Measurements from ENCODE around the gene PPP4C. TPM values are rescaled to one million over a fixed set of nuclear protein-coding genes. Genes with fewer than 3 reads are reported as not detected.

Gene PPP4C
- total RNA-seq, 2 experiments from 2014 or later: 146 to 147 TPM

DNA sequence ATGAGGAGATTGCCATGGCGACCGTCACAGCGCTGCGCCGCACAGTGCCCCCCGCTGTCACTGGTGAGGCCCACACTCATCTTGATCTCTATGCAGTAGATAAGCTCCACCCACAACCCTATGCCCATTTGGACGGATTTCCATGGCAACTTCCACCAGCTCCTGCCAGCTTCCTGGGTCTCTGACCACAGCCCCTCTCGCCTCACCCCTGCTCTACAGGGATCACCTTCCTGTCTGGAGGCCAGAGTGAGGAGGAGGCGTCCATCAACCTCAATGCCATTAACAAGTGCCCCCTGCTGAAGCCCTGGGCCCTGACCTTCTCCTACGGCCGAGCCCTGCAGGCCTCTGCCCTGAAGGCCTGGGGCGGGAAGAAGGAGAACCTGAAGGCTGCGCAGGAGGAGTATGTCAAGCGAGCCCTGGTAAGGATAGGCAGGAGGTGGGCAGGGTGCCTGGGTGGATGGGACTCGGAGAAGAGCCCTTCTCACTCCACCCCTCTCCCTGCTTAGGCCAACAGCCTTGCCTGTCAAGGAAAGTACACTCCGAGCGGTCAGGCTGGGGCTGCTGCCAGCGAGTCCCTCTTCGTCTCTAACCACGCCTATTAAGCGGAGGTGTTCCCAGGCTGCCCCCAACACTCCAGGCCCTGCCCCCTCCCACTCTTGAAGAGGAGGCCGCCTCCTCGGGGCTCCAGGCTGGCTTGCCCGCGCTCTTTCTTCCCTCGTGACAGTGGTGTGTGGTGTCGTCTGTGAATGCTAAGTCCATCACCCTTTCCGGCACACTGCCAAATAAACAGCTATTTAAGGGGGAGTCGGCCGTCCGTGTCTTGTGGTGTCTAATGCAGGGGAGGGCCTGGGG lies 6.0 kb upstream of the PPP4C start:
- Mint-ChIP-seq H3K4me1 (peaks cover 43% of the 10 kb centered on the region), H3K27me3 (no peaks in the 10 kb centered on the region), H3K4me3 (no peak overlapping the region), H3K27ac (peak overlapping the region; percentile 58), H3K9me3 (no peaks in the 10 kb centered on the region), H3K36me3 (ENCODE audit: low read depth) (peaks cover 72% of the 10 kb centered on the region)
- DNase-seq: no peak
- CTCF ChIA-PET: interaction anchor here (1.0 kb wide), 1 partner anchor 116 kb away, joined by 4 read pairs; no protein-coding TSS in a partner anchor
- POLR2A ChIA-PET: interaction anchor here (1.4 to 6.0 kb wide), 2 partner anchors 21 to 113 kb away, joined by 3 to 63 read pairs; partner anchors contain the start of genes CORO1A and TBX6

- Mint-ChIP-seq H3K27me3 (no peaks in the 10 kb centered on the region), H3K4me1 (peaks cover 47% of the 10 kb centered on the region), H3K27ac (peak overlapping the region; percentile 16), H3K36me3 (ENCODE audit: low read depth) (peaks cover 67% of the 10 kb centered on the region), H3K9me3 (no peaks in the 10 kb centered on the region), H3K4me3 (no peak overlapping the region)
- ChIA-PET POLR2A (no interaction called here), CTCF (interaction anchor here (1.0 kb wide), 1 partner anchor 115 kb away, joined by 4 read pairs; no protein-coding TSS in a partner anchor)
- no peak for DNase-seq
Measured at GRCh38 chr16:30070490-30070889, 5.3 kb upstream of the PPP4C start.

DNA sequence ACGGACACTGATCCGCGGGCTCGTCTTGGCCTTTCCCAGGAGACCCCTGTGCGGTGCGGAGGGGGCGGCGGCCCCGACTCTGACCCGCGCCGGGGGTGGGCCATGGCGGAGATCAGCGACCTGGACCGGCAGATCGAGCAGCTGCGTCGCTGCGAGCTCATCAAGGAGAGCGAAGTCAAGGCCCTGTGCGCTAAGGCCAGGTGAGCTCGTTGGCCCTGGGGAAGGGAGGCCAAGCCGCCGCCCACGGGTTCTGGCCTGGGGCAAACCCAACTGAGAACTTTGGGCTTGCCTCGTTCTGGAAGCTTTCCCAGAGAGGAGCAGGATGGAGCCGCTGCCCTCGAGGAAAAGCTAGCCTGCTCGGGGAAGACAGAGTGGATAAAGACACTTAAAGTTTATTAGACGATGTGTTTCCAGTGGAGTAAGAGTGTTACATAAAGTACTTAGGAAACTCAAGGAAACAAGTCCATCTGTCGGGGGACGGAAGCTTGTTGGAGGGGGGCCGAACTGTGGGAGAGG lies 540 bp downstream of the PPP4C start:
- POLR2A ChIA-PET: interaction anchor here (1.0 to 8.7 kb wide), 11 partner anchors 8 to 582 kb away, joined by 3 to 107 read pairs (median 7); partner anchors contain the start of genes ALDOA, CORO1A, FBRS and HIRIP3
- peaks cover 46% of the 10 kb centered on the region for H3K4me1 Mint-ChIP-seq
- H3K27me3 Mint-ChIP-seq: no peaks in the 10 kb centered on the region
- no peaks in the 10 kb centered on the region for H3K9me3 Mint-ChIP-seq
- peak overlapping the region; percentile 66 for H3K27ac Mint-ChIP-seq
- CTCF ChIA-PET: interaction anchor here (0.8 to 6.8 kb wide), 6 partner anchors 10 to 44 kb away, joined by 3 to 58 read pairs (median 6); partner anchors contain the start of genes ALDOA and TBX6
- H3K36me3 Mint-ChIP-seq (ENCODE audit: low read depth): peaks cover 57% of the 10 kb centered on the region
- no peak for DNase-seq
- peak overlapping the region; percentile 97 for H3K4me3 Mint-ChIP-seq

- Mint-ChIP-seq H3K27ac (peak overlapping the region; percentile 60), H3K9me3 (no peaks in the 10 kb centered on the region), H3K27me3 (no peaks in the 10 kb centered on the region), H3K4me1 (peaks cover 44% of the 10 kb centered on the region), H3K4me3 (peak overlapping the region; percentile 97), H3K36me3 (ENCODE audit: low read depth) (peaks cover 56% of the 10 kb centered on the region)
- DNase-seq: no peak
- ChIA-PET CTCF (interaction anchor here (2.1 to 6.8 kb wide), 2 partner anchors 12 to 14 kb away, joined by 12 to 58 read pairs; partner anchors contain the start of genes ALDOA and TBX6), POLR2A (interaction anchor here (0.7 to 8.7 kb wide), 7 partner anchors 9 to 107 kb away, joined by 3 to 107 read pairs (median 5); partner anchors contain the start of genes ALDOA and TBX6)
Measured at GRCh38 chr16:30077656-30078055, 1.9 kb downstream of the PPP4C start.

- CTCF ChIA-PET: interaction anchor here (6.8 kb wide), 1 partner anchor 13 kb away, joined by 58 read pairs; the partner anchor contains the start of gene TBX6
- peaks cover 43% of the 10 kb centered on the region for H3K4me1 Mint-ChIP-seq
- H3K9me3 Mint-ChIP-seq: no peaks in the 10 kb centered on the region
- no peak overlapping the region for H3K27ac Mint-ChIP-seq
- H3K27me3 Mint-ChIP-seq: no peaks in the 10 kb centered on the region
- H3K4me3 Mint-ChIP-seq: no peak overlapping the region
- POLR2A ChIA-PET: interaction anchor here (1.6 to 8.7 kb wide), 3 partner anchors 13 to 106 kb away, joined by 4 to 107 read pairs (median 87); partner anchors contain the start of genes ALDOA and TBX6
- DNase-seq: no peak
- peaks cover 66% of the 10 kb centered on the region for H3K36me3 Mint-ChIP-seq (ENCODE audit: low read depth)
Measured at GRCh38 chr16:30078744-30079143, 3.0 kb downstream of the PPP4C start.

DNA sequence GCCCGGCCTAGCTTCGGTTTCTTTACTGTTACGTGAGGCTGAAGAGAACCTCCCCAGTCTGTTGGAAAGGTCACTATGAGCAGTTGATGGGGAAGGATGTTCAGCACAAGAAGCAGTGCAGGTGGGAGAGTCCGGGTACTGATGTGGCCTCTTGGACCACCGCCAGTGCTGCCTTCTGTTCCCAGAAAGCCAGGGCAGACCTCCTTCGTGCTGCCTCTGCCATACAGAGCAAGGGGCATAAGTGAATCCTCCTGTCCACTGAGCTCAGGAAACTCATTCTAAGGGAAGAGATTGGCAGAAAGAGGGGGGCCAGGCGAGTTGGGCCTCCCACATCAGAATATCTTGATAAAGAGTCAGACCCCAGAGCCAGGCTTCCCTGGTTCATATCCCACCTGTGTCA lies 3.7 kb downstream of the PPP4C start:
- Mint-ChIP-seq H3K4me3 (no peak overlapping the region), H3K9me3 (no peaks in the 10 kb centered on the region), H3K4me1 (peaks cover 44% of the 10 kb centered on the region), H3K27ac (no peak overlapping the region), H3K36me3 (ENCODE audit: low read depth) (peaks cover 71% of the 10 kb centered on the region), H3K27me3 (no peaks in the 10 kb centered on the region)
- no peak for DNase-seq
- POLR2A ChIA-PET: interaction anchor here (1.5 to 8.7 kb wide), 2 partner anchors 12 to 13 kb away, joined by 6 to 107 read pairs; partner anchors contain the start of genes ALDOA and TBX6
- CTCF ChIA-PET: interaction anchor here (6.8 kb wide), 1 partner anchor 12 kb away, joined by 58 read pairs; the partner anchor contains the start of gene TBX6

- no peak for DNase-seq
- no peak overlapping the region for H3K27ac Mint-ChIP-seq
- H3K4me3 Mint-ChIP-seq: no peak overlapping the region
- H3K36me3 Mint-ChIP-seq (ENCODE audit: low read depth): peaks cover 63% of the 10 kb centered on the region
- H3K9me3 Mint-ChIP-seq: no peaks in the 10 kb centered on the region
- ChIA-PET POLR2A (interaction anchor here (1.0 to 1.5 kb wide), 2 partner anchors 9 to 17 kb away, joined by 4 read pairs; partner anchors contain the start of genes ALDOA and TBX6), CTCF (interaction anchor here (0.9 to 1.1 kb wide), 3 partner anchors 9 to 30 kb away, joined by 3 to 4 read pairs (median 3); partner anchors contain the start of gene TBX6)
- no peaks in the 10 kb centered on the region for H3K27me3 Mint-ChIP-seq
- H3K4me1 Mint-ChIP-seq: peaks cover 19% of the 10 kb centered on the region
Measured at GRCh38 chr16:30082545-30083090, 6.8 kb downstream of the PPP4C start.

DNA sequence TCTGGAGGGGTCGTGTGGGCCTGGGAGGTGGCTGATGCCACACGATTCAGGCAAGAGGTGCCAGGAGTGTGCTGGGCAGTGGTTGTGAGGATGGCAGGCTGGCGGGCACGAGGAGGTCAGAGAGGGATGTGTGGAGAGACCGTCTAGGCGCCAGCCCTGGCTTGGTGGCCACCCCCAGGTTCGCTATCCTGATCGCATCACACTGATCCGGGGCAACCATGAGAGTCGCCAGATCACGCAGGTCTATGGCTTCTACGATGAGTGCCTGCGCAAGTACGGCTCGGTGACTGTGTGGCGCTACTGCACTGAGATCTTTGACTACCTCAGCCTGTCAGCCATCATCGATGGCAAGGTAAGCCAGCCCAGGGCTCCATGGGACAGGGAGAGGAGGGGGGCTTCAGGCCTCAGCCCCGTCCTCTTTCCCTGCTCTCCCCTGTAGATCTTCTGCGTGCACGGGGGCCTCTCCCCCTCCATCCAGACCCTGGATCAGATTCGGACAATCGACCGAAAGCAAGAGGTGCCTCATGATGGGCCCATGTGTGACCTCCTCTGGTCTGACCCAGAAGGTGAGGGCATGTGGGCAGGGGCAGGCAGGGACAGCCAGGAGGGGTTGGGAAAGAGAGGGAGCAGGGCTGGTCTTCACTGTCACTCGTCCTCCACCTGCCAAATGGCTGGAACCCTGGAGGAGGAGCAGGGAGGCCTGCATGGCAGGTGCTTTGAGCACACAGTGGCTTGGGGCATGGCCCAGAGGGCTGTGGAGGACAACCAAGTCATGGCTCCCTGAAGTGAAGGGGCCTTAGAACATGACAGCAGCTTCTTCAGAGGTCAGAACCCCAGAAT lies 7.6 kb downstream of the PPP4C start:
- no peak overlapping the region for H3K27ac Mint-ChIP-seq

DNA sequence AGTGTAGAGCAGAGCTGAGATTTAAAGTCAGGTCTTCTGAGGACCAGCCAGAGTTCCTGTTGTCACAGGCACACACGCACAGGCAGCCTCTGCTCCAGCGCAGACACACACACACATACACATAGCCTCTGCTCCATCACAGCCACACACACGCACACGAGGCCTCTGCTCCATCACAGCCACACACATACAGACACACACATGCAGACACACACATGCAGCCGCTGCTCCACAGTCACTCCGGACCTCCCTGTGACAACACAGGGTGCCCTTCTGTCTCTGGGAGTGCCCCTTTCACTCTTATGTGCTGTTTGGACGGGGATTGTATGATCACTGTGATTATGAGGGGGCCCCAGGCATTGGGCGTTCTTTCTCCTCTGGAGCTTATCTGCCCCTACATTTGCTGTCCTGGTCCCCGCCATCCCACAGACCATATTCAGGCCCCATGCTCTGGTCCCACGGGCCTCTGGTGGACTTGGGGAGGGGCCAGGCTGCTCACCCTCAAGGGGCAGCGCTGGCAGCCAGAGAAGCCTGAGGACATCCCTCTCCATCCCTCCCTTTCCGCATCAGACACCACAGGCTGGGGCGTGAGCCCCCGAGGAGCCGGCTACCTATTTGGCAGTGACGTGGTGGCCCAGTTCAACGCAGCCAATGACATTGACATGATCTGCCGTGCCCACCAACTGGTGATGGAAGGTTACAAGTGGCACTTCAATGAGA lies 8.5 kb downstream of the PPP4C start:
- Mint-ChIP-seq H3K36me3 (ENCODE audit: low read depth) (peaks cover 48% of the 10 kb centered on the region), H3K4me1 (peaks cover 13% of the 10 kb centered on the region), H3K9me3 (no peaks in the 10 kb centered on the region), H3K4me3 (no peak overlapping the region), H3K27ac (no peak overlapping the region), H3K27me3 (no peaks in the 10 kb centered on the region)
- DNase-seq: no peak
- ChIA-PET CTCF (no interaction called here), POLR2A (interaction anchor here (1.2 kb wide), 1 partner anchor 10 kb away, joined by 4 read pairs; no protein-coding TSS in a partner anchor)

More for the DNA sequence above, 7.6 kb downstream of the PPP4C start:
- no peaks in the 10 kb centered on the region for H3K9me3 Mint-ChIP-seq
- H3K27me3 Mint-ChIP-seq: no peaks in the 10 kb centered on the region
- no peak for DNase-seq
- ChIA-PET POLR2A (interaction anchor here (1.0 to 1.5 kb wide), 3 partner anchors 8 to 18 kb away, joined by 4 read pairs; partner anchors contain the start of genes ALDOA and TBX6), CTCF (interaction anchor here (0.9 to 1.1 kb wide), 2 partner anchors 8 to 24 kb away, joined by 3 to 4 read pairs; partner anchors contain the start of gene TBX6)
- H3K4me3 Mint-ChIP-seq: no peak overlapping the region
- H3K4me1 Mint-ChIP-seq: peaks cover 11% of the 10 kb centered on the region
- peaks cover 56% of the 10 kb centered on the region for H3K36me3 Mint-ChIP-seq (ENCODE audit: low read depth)

DNA sequence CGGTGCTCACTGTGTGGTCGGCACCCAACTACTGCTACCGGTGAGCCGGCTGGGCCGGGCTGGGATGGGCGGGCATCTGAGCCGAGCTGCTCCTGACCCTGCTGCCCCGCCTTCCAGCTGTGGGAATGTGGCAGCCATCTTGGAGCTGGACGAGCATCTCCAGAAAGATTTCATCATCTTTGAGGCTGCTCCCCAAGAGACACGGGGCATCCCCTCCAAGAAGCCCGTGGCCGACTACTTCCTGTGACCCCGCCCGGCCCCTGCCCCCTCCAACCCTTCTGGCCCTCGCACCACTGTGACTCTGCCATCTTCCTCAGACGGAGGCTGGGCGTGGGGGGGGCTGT lies 9.0 kb downstream of the PPP4C start:
- DNase-seq: no peak
- peaks cover 43% of the 10 kb centered on the region for H3K36me3 Mint-ChIP-seq (ENCODE audit: low read depth)
- H3K27me3 Mint-ChIP-seq: no peaks in the 10 kb centered on the region
- H3K9me3 Mint-ChIP-seq: no peaks in the 10 kb centered on the region
- no peak overlapping the region for H3K4me3 Mint-ChIP-seq
- H3K27ac Mint-ChIP-seq: no peak overlapping the region
- CTCF ChIA-PET: no interaction called here
- POLR2A ChIA-PET: interaction anchor here (1.2 kb wide), 1 partner anchor 10 kb away, joined by 4 read pairs; no protein-coding TSS in a partner anchor
- peaks cover 15% of the 10 kb centered on the region for H3K4me1 Mint-ChIP-seq

DNA sequence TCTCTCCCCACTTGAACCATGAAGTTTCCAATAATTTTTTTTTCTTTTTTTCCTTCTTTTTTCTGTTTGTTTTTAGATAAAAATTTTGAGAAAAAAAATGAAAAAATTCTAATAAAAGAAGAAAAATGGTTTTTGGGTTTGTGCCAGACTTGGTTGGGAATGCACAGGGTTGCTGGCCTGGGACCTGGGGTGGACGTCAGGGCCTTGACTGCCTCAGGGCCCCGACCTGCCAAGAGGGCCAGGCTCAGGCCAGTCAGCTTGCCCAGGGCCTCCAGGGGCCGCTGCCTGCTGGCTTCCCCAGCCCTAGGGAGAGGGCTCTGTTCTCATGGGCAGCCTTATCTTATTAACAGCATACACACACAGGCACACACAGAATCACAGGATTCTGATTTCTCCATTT lies 9.5 kb downstream of the PPP4C start:
- no peak overlapping the region for H3K27ac Mint-ChIP-seq
- CTCF ChIA-PET: no interaction called here
- H3K27me3 Mint-ChIP-seq: no peaks in the 10 kb centered on the region

More for the DNA sequence above, 9.5 kb downstream of the PPP4C start:
- Mint-ChIP-seq H3K36me3 (ENCODE audit: low read depth) (peaks cover 41% of the 10 kb centered on the region), H3K4me1 (peaks cover 19% of the 10 kb centered on the region), H3K9me3 (no peaks in the 10 kb centered on the region), H3K4me3 (no peak overlapping the region)
- no peak for DNase-seq
- POLR2A ChIA-PET: no interaction called here

Measured in activated CD4-positive, alpha-beta memory T cell treated with anti-CD3 and anti-CD28 coated beads, Interleukin-2, amount 10 ng/mL, durations not matched to agents 7 days and 5 days (primary cell).